HCT116 (cell line): ENCODE measurements around the gene ZNF888.
"Not testable (repeated sequence)": the region's sequence is repeated elsewhere in the genome, so short reads cannot be mapped to it uniquely, and the experiment has no call there.

ENCODE experiments used
- CEBPB ChIP-seq: IDR thresholded peaks from 2 replicates; pipeline ENCODE4 v1.6.1; 2012; ENCODE audit warnings: low read depth
- EZH2 ChIP-seq: fragments of 200-600 bp; sonication (generic); IDR thresholded peaks from 2 replicates; pipeline ENCODE4 v1.6.1; 2017; ENCODE audit warnings: antibody characterized with exemption, mixed run types
- EZH2phosphoT487 ChIP-seq: fragments of 200-600 bp; IDR thresholded peaks from 2 replicates; pipeline ENCODE4 v1.6.1; 2018; ENCODE audit warnings: antibody characterized with exemption, borderline replicate concordance
- FOSL1 ChIP-seq: IDR thresholded peaks from 2 replicates; pipeline ENCODE4 v1.6.1; 2012; ENCODE audit warnings: low read depth
- JUND ChIP-seq: IDR thresholded peaks from 2 replicates; pipeline ENCODE4 v1.6.1; 2012
- POLR2A ChIP-seq: IDR thresholded peaks from 2 replicates; pipeline ENCODE4 v1.7.0; 2011; ENCODE audit warnings: borderline replicate concordance; ENCODE audit not compliant: insufficient read depth, insufficient read length; ENCODE audit errors: extremely low read depth
- POLR2AphosphoS5 ChIP-seq: IDR thresholded peaks from 2 replicates; pipeline ENCODE4 v1.6.1; 2011; ENCODE audit warnings: mild to moderate bottlenecking, low read depth, low read length, moderate library complexity
- TF ChIP-seq, protein P1 (sequence below), 3 experiments: fragments of 200-600 bp in 1 of 3; sonication (generic) in 1 of 3; IDR thresholded peaks in 2 of 3; conservative IDR thresholded peaks in 1 of 3; 2 replicates each; pipeline ENCODE4 v1.5.1; 2012 to 2017; ENCODE audit warnings: low read depth in 2 of 3, low read length in 2 of 3, antibody characterized with exemption in 1 of 3, borderline replicate concordance in 1 of 3, control low read depth in 1 of 3, mild to moderate bottlenecking in 1 of 3, mixed read lengths in 1 of 3, mixed run types in 1 of 3, moderate library complexity in 1 of 3; ENCODE audit not compliant: insufficient read depth in 1 of 3
- TF ChIP-seq, protein P2 (sequence below): IDR thresholded peaks from 2 replicates; pipeline ENCODE4 v1.6.1; 2012
- TF ChIP-seq, protein P3 (sequence below): IDR thresholded peaks from 2 replicates; pipeline ENCODE4 v1.6.1; 2012; ENCODE audit warnings: low read depth

DNA sequence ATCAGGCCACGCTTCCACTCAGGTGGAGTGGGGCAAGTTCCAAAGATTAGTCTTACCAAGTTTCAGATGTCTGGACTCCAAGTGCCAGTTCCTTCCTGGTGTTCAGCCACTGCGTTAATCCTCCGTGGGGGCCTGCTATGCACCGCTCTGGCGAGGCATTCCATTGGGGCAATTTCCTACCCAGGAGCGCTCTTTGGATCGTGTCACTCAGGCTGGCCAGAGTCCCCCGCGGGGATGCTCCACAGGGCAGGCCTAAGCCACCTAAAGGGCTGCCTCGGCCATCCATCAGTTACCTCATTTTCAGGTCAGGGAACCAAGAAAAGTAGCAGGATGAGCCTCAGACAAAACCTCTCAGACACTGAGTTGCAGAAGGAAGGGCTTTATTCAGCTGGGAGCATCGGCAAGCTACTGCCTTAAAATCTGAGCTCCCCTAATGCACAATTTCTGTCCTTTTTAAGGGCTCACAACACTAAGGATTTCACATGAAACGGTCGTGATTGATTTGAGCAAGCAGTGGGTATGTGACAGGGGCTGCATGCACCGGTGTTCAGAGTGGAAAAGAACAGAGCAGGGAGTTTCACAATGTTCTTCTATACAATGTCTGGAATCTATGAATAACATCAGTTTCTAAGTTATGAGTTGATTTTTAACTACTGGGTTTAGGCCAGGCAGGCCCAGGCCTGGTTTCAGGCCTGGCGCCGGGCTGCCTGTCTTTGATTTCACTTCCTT is 19.0 kb downstream of the ZNF888 start:
- not testable (repeated sequence) for TF ChIP-seq POLR2A, JUND, POLR2AphosphoS5, CEBPB, EZH2phosphoT487, EZH2, FOSL1
- TF ChIP-seq, protein P1, sequence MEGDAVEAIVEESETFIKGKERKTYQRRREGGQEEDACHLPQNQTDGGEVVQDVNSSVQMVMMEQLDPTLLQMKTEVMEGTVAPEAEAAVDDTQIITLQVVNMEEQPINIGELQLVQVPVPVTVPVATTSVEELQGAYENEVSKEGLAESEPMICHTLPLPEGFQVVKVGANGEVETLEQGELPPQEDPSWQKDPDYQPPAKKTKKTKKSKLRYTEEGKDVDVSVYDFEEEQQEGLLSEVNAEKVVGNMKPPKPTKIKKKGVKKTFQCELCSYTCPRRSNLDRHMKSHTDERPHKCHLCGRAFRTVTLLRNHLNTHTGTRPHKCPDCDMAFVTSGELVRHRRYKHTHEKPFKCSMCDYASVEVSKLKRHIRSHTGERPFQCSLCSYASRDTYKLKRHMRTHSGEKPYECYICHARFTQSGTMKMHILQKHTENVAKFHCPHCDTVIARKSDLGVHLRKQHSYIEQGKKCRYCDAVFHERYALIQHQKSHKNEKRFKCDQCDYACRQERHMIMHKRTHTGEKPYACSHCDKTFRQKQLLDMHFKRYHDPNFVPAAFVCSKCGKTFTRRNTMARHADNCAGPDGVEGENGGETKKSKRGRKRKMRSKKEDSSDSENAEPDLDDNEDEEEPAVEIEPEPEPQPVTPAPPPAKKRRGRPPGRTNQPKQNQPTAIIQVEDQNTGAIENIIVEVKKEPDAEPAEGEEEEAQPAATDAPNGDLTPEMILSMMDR (IDR thresholded peaks at IDR 0.05 in 2 of 3, conservative IDR thresholded peaks at IDR 0.05 in 1 of 3; ENCODE audit: borderline replicate concordance in 1 of 3, insufficient read depth in 1 of 3, low read depth in 2 of 3, low read length in 2 of 3): not testable (repeated sequence)
- TF ChIP-seq, protein P2, sequence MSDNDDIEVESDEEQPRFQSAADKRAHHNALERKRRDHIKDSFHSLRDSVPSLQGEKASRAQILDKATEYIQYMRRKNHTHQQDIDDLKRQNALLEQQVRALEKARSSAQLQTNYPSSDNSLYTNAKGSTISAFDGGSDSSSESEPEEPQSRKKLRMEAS: not testable (repeated sequence)
- TF ChIP-seq, protein P3, sequence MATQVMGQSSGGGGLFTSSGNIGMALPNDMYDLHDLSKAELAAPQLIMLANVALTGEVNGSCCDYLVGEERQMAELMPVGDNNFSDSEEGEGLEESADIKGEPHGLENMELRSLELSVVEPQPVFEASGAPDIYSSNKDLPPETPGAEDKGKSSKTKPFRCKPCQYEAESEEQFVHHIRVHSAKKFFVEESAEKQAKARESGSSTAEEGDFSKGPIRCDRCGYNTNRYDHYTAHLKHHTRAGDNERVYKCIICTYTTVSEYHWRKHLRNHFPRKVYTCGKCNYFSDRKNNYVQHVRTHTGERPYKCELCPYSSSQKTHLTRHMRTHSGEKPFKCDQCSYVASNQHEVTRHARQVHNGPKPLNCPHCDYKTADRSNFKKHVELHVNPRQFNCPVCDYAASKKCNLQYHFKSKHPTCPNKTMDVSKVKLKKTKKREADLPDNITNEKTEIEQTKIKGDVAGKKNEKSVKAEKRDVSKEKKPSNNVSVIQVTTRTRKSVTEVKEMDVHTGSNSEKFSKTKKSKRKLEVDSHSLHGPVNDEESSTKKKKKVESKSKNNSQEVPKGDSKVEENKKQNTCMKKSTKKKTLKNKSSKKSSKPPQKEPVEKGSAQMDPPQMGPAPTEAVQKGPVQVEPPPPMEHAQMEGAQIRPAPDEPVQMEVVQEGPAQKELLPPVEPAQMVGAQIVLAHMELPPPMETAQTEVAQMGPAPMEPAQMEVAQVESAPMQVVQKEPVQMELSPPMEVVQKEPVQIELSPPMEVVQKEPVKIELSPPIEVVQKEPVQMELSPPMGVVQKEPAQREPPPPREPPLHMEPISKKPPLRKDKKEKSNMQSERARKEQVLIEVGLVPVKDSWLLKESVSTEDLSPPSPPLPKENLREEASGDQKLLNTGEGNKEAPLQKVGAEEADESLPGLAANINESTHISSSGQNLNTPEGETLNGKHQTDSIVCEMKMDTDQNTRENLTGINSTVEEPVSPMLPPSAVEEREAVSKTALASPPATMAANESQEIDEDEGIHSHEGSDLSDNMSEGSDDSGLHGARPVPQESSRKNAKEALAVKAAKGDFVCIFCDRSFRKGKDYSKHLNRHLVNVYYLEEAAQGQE: not testable (repeated sequence)
